ENCODE results near the gene ACTN1. TPM values are rescaled to one million over a fixed set of nuclear protein-coding genes. Genes with fewer than 3 reads are reported as not detected.
"Not testable (repeated sequence)": the region's sequence is repeated elsewhere in the genome, so short reads cannot be mapped to it uniquely, and the experiment has no call there.

ACTN1 gene
- polyA plus RNA-seq, 1 experiment: 1,184 TPM

GRCh38 chr14:68974759-68975347 lies 4.2 kb downstream of the ACTN1 start:
- TF ChIP-seq, protein P1, sequence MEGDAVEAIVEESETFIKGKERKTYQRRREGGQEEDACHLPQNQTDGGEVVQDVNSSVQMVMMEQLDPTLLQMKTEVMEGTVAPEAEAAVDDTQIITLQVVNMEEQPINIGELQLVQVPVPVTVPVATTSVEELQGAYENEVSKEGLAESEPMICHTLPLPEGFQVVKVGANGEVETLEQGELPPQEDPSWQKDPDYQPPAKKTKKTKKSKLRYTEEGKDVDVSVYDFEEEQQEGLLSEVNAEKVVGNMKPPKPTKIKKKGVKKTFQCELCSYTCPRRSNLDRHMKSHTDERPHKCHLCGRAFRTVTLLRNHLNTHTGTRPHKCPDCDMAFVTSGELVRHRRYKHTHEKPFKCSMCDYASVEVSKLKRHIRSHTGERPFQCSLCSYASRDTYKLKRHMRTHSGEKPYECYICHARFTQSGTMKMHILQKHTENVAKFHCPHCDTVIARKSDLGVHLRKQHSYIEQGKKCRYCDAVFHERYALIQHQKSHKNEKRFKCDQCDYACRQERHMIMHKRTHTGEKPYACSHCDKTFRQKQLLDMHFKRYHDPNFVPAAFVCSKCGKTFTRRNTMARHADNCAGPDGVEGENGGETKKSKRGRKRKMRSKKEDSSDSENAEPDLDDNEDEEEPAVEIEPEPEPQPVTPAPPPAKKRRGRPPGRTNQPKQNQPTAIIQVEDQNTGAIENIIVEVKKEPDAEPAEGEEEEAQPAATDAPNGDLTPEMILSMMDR (IDR thresholded peaks at IDR 0.05; ENCODE audit: insufficient read depth, low read depth, low read length): no peak
- CTCF ChIA-PET: interaction anchor here (1.0 to 1.3 kb wide), 4 partner anchors 17 to 50 kb away, joined by 3 to 4 read pairs (median 3); no protein-coding TSS in a partner anchor
- no peaks in the 10 kb centered on the region for H3K27me3 ChIP-seq (ENCODE audit: control insufficient read depth, insufficient read depth, low read length)
- DNase-seq (ENCODE audit: low read depth): no peak
- H3K4me3 ChIP-seq (ENCODE audit: low read depth, low read length): no peak overlapping the region; the same call in 1 of the 2 replicates
- POLR2A ChIA-PET: interaction anchor here (0.7 to 1.2 kb wide), 3 partner anchors 18 to 85 kb away, joined by 3 to 4 read pairs (median 3); no protein-coding TSS in a partner anchor
- H3K36me3 ChIP-seq (ENCODE audit: control insufficient read depth, insufficient read depth, low read length): peaks cover 23% of the 10 kb centered on the region

DNA sequence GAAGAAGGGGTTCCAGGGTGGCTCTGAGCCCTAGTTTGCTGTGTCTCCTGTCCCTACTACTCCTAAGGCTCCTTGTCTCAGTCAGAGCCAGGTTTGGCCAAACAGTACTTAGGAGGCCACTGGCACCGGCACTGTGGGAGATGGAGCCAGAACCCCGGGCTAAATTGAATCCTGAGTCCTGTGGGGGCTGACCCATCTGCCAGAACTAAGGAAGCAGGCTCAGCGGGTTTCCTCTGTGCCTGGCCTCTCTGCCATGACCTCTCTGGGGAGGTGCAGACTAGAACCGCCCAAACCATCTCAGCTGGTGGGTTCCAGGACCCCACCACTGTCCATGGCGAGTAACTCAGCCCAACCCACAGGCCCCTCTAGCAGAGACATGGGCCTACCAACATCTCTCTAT lies 5.5 kb downstream of the ACTN1 start:
- TF ChIP-seq, protein P1 (IDR thresholded peaks at IDR 0.05; ENCODE audit: insufficient read depth, low read depth, low read length): no peak
- POLR2A ChIA-PET: no interaction called here
- CTCF ChIA-PET: interaction anchor here (0.7 kb wide), 1 partner anchor 262 kb away, joined by 4 read pairs; no protein-coding TSS in a partner anchor
- no peak for DNase-seq (ENCODE audit: low read depth)
- no peak overlapping the region for H3K4me3 ChIP-seq (ENCODE audit: low read depth, low read length)
- peaks cover 23% of the 10 kb centered on the region for H3K36me3 ChIP-seq (ENCODE audit: control insufficient read depth, insufficient read depth, low read length)
- no peaks in the 10 kb centered on the region for H3K27me3 ChIP-seq (ENCODE audit: control insufficient read depth, insufficient read depth, low read length)

DNA sequence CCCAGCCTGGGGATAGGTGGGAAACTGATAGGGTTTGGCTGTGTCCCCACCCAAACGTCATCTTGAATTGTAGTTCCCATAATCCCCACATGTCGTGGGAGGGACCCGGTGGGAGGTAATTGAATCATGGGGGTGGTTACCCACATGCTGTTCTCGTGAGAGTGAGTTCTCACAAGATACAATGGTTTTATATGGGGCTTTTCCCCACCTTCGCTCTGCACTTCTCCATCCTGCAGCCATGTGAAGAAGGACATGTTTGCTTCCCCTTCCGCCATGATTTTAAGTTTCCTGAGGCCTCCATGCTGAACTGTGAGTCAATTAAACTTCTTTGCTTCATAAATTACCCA lies 5.9 kb downstream of the ACTN1 start:
- CTCF ChIA-PET; DNase-seq (ENCODE audit: low read depth); H3K27me3 ChIP-seq (ENCODE audit: control insufficient read depth, insufficient read depth, low read length); H3K4me3 ChIP-seq (ENCODE audit: low read depth, low read length): not testable (repeated sequence)
- POLR2A ChIA-PET: interaction anchor here (0.6 kb wide), 1 partner anchor 32 kb away, joined by 3 read pairs; no protein-coding TSS in a partner anchor
- peaks cover 23% of the 10 kb centered on the region for H3K36me3 ChIP-seq (ENCODE audit: control insufficient read depth, insufficient read depth, low read length)

DNA sequence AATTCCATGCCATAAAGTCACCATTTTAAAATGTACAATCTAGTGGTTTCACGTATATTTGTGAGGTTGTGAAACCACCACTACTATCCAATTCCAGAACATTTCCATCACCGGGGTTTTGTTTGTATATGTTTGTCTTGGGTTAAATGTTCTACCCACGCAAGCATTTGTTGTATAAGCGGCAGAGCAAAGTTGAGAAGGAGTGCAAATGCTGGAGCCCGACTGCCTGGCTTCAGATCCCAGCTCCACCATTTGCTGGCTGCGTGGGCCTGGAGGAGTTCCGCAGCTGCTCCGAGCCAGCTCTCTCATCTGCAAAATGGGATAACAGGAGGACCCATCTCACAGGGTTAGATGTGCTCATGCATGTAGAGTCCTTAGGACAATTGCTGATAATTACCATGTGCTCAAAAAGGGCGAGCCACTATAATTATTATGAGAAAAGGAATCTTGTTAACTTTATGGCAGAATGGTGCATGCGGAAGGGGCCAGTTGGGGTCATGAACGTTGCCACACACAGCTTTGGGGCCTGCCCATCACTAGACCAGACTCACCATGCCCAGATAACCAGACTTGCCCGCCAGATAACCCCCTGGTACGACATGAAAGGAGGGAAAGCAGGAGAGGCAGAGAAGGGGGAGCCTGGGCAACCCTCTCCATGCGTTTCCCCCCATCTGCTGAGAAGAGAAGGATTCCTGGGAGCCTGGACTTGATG lies 6.4 kb downstream of the ACTN1 start:
- POLR2A ChIA-PET: interaction anchor here (0.6 kb wide), 1 partner anchor 32 kb away, joined by 3 read pairs; no protein-coding TSS in a partner anchor
- no peaks in the 10 kb centered on the region for H3K27me3 ChIP-seq (ENCODE audit: control insufficient read depth, insufficient read depth, low read length)
- CTCF ChIA-PET: no interaction called here
- H3K4me3 ChIP-seq (ENCODE audit: low read depth, low read length): no peak overlapping the region
- TF ChIP-seq, protein P1 (IDR thresholded peaks at IDR 0.05; ENCODE audit: insufficient read depth, low read depth, low read length): no peak
- H3K36me3 ChIP-seq (ENCODE audit: control insufficient read depth, insufficient read depth, low read length): peaks cover 23% of the 10 kb centered on the region
- no peak for DNase-seq (ENCODE audit: low read depth)

DNA sequence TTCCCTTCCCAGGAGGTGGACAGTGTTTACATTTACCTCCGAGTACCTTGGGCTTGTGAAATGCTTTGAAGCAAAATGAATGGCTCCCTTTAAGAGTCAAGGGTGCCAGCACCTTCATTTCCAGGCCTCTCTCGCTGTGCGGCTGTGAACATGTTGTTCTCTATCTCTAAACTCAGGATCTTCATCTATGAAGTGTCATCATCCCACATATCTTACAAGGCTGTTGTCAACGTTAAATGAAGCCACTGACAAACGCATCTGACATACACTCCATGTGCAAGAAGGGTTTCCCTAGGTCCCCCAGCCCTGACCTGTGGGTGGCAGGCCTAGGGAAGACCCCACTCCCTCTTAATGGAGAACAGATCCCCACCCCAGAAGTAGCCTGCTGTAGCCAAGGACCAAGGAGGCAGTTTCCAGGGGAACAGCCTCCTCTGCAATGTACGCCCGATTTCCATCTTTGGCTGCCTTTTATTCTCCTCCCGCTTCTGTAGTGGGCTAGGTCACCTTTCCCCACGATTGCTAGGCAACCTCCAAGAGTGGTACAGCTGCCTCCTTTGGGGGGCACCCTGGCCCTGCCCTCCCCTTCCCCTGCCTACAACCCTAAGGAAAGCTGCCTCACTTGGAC lies 7.6 kb downstream of the ACTN1 start:
- no peak for DNase-seq (ENCODE audit: low read depth)
- Histone ChIP-seq H3K4me3 (ENCODE audit: low read depth, low read length) (no peak overlapping the region), H3K36me3 (ENCODE audit: control insufficient read depth, insufficient read depth, low read length) (peaks cover 24% of the 10 kb centered on the region), H3K27me3 (ENCODE audit: control insufficient read depth, insufficient read depth, low read length) (no peaks in the 10 kb centered on the region)
- ChIA-PET POLR2A (no interaction called here), CTCF (no interaction called here)
- TF ChIP-seq, protein P1 (IDR thresholded peaks at IDR 0.05; ENCODE audit: insufficient read depth, low read depth, low read length): no peak

All from BJ (cell line).